ENCODE results near the gene MYZAP. TPM values are rescaled to one million over a fixed set of nuclear protein-coding genes. Genes with fewer than 3 reads are reported as not detected.

Gene MYZAP
- total and polyA plus RNA-seq, 4 donors: 0.50 to 1.8 (median 0.99) TPM

DNA sequence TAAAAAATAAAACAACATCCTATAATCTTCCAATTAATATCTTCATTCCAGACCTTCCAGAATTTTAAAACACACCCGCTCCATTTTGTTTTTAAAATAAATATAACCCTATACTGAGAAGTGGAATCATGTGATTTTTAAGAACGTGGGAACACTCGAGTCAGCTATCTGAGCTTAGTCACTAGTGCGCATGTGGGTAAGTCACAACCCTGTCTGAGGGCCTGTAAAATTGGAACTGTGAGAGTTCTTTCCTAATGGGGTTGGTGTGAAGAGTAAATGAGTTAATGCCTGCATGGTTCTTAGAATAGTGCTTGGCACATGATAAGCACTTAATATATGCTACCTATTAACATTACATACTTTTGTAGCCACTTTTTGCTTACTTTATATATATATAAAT is 95.0 kb downstream of the MYZAP start:
- H3K27ac ChIP-seq (ENCODE audit: low read depth in 1 of 2, low read length in 2 of 2): no peak overlapping the region
- H3K36me3 ChIP-seq (ENCODE audit: control insufficient read depth in 4 of 4, insufficient read depth in 3 of 4, low read depth in 1 of 4, low read length in 3 of 4): no peaks in the 10 kb centered on the region
- no peak for DNase-seq (ENCODE audit: low spot score)
- no peaks in the 10 kb centered on the region for H3K9me3 ChIP-seq (ENCODE audit: control insufficient read depth in 4 of 4, low read length in 3 of 4)
- no peak overlapping the region for H3K4me3 ChIP-seq (ENCODE audit: low read depth in 1 of 3, low read length in 3 of 3)
- WGBS: 89% methylated on average over 4 of the region's 4 CpGs
- no peak overlapping the region for H3K9ac ChIP-seq (ENCODE audit: low read depth in 1 of 2, low read length in 2 of 2)
- TF ChIP-seq, protein P1, sequence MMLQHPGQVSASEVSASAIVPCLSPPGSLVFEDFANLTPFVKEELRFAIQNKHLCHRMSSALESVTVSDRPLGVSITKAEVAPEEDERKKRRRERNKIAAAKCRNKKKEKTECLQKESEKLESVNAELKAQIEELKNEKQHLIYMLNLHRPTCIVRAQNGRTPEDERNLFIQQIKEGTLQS (IDR thresholded peaks at IDR 0.05): no peak
- no peak for TF ChIP-seq MAX (IDR thresholded peaks at IDR 0.05)
- TF ChIP-seq HNF4A (conservative IDR thresholded peaks at IDR 0.05): no peak
- TF ChIP-seq RXRA (IDR thresholded peaks at IDR 0.05): no peak
- no peak for TF ChIP-seq FOXA1 (IDR thresholded peaks at IDR 0.05)
- no peak for TF ChIP-seq HNF4G (IDR thresholded peaks at IDR 0.05)
- TF ChIP-seq ZBTB33 (IDR thresholded peaks at IDR 0.05): no peak
- TF ChIP-seq, protein P2, sequence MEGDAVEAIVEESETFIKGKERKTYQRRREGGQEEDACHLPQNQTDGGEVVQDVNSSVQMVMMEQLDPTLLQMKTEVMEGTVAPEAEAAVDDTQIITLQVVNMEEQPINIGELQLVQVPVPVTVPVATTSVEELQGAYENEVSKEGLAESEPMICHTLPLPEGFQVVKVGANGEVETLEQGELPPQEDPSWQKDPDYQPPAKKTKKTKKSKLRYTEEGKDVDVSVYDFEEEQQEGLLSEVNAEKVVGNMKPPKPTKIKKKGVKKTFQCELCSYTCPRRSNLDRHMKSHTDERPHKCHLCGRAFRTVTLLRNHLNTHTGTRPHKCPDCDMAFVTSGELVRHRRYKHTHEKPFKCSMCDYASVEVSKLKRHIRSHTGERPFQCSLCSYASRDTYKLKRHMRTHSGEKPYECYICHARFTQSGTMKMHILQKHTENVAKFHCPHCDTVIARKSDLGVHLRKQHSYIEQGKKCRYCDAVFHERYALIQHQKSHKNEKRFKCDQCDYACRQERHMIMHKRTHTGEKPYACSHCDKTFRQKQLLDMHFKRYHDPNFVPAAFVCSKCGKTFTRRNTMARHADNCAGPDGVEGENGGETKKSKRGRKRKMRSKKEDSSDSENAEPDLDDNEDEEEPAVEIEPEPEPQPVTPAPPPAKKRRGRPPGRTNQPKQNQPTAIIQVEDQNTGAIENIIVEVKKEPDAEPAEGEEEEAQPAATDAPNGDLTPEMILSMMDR (IDR thresholded peaks at IDR 0.05; ENCODE audit: low read depth, low read length, missing input control): no peak
- TF ChIP-seq SP1 (IDR thresholded peaks at IDR 0.05): no peak
- no peak for TF ChIP-seq RAD21 (IDR thresholded peaks at IDR 0.05)
- TF ChIP-seq EGR1 (IDR thresholded peaks at IDR 0.05; ENCODE audit: low read depth in 2 of 2): no peak
- H3K27me3 ChIP-seq (ENCODE audit: control insufficient read depth in 4 of 4, insufficient read depth in 4 of 4, low read length in 3 of 4): no peaks in the 10 kb centered on the region
- H3K4me1 ChIP-seq (ENCODE audit: control insufficient read depth in 4 of 4, insufficient read depth in 4 of 4, low read length in 3 of 4): no peaks in the 10 kb centered on the region

DNA sequence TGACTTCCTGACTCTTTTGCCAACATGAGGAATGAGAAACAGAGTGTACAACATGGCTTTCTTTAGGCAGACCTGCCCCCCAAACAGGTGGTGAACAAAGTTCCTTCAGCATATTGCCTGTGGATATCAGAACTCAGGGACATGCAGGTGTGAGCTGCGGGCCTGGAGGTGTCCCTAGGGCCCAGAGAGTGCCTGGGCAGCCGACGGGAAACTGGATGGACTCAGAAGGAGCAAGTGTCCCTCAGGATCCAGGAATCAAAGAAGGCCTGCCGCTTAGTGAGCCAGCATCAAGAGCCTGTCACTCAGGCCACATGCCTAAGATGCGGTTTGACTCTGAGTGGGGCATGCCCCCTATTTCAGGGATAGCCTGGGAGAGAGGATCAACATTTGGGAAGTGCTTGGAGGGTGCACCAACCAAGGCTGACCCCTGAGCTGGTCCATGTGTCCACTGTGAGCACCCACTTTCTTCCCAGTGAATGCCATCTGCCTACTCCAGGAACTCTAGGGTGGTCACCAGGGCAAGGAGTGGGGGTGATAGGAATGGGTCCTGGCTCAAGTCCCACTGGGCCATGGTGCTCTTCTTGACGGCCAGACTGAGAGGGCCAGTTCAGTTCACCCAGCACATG is 98.8 kb downstream of the MYZAP start:
- Histone ChIP-seq H3K9me3 (ENCODE audit: control insufficient read depth in 4 of 4, low read length in 3 of 4) (no peaks in the 10 kb centered on the region), H3K27ac (ENCODE audit: low read depth in 1 of 2, low read length in 2 of 2) (no peak overlapping the region), H3K9ac (ENCODE audit: low read depth in 1 of 2, low read length in 2 of 2) (no peak overlapping the region), H3K27me3 (ENCODE audit: control insufficient read depth in 4 of 4, insufficient read depth in 4 of 4, low read length in 3 of 4) (no peaks in the 10 kb centered on the region), H3K4me1 (ENCODE audit: control insufficient read depth in 4 of 4, insufficient read depth in 4 of 4, low read length in 3 of 4) (no peaks in the 10 kb centered on the region), H3K36me3 (ENCODE audit: control insufficient read depth in 4 of 4, insufficient read depth in 3 of 4, low read depth in 1 of 4, low read length in 3 of 4) (no peaks in the 10 kb centered on the region), H3K4me3 (ENCODE audit: low read depth in 1 of 3, low read length in 3 of 3) (no peak overlapping the region)
- DNase-seq (ENCODE audit: low spot score): no peak
- TF ChIP-seq GABPA (IDR thresholded peaks at IDR 0.05 in 1 of 2, conservative IDR thresholded peaks at IDR 0.05 in 1 of 2) (no peak), RAD21 (IDR thresholded peaks at IDR 0.05) (no peak), FOXA2 (IDR thresholded peaks at IDR 0.05) (no peak), JUND (IDR thresholded peaks at IDR 0.05) (no peak), MAX (IDR thresholded peaks at IDR 0.05) (no peak), HNF4G (IDR thresholded peaks at IDR 0.05) (no peak), REST (IDR thresholded peaks at IDR 0.05) (no peak), EGR1 (IDR thresholded peaks at IDR 0.05; ENCODE audit: low read depth in 2 of 2) (no peak), YY1 (IDR thresholded peaks at IDR 0.05) (no peak), SP1 (IDR thresholded peaks at IDR 0.05) (no peak), TAF1 (conservative IDR thresholded peaks at IDR 0.05) (no peak)
- TF ChIP-seq, protein P1 (IDR thresholded peaks at IDR 0.05): no peak
- TF ChIP-seq, protein P2 (IDR thresholded peaks at IDR 0.05; ENCODE audit: low read depth, low read length, missing input control): no peak
- WGBS: 90% methylated on average over 6 of the region's 6 CpGs

All from liver (tissue), 9 donors.